HEK293 (cell line): ENCODE results near the gene SNUPN.
A peak's percentile ranks its signal among the peaks of the same experiment; 100 is the strongest.

Experiments used
- EGR2 ChIP-seq: fragments of 450-650 bp; formaldehyde crosslinking; IDR thresholded peaks from 2 replicates; pipeline ENCODE4 v1.5.1; 2016; ENCODE audit warnings: low read depth, missing biosample characterization, missing genetic modification characterization
- HOXA7 ChIP-seq: sonication (generic); formaldehyde crosslinking; IDR thresholded peaks from 2 replicates; pipeline ENCODE4 v1.8.1; 2022; ENCODE audit warnings: missing genetic modification reagents, borderline replicate concordance
- RBAK ChIP-seq: fragments of 450-650 bp; formaldehyde crosslinking; IDR thresholded peaks from 2 replicates; pipeline ENCODE4 v1.5.1; 2016; ENCODE audit warnings: missing biosample characterization, missing genetic modification characterization
- SP3 ChIP-seq: fragments of 450-650 bp; formaldehyde crosslinking; IDR thresholded peaks from 2 replicates; pipeline ENCODE4 v1.5.1; 2016; ENCODE audit warnings: missing biosample characterization, missing genetic modification characterization
- YY1 ChIP-seq: fragments of 450-650 bp; formaldehyde crosslinking; IDR thresholded peaks from 2 replicates; pipeline ENCODE4 v1.5.1; 2018; ENCODE audit warnings: missing biosample characterization, missing genetic modification characterization
- ZNF174 ChIP-seq: fragments of 450-650 bp; formaldehyde crosslinking; IDR thresholded peaks from 2 replicates; pipeline ENCODE4 v1.5.0; 2017; ENCODE audit warnings: missing biosample characterization, mild to moderate bottlenecking, missing genetic modification characterization
- ZNF23 ChIP-seq: fragments of 450-650 bp; formaldehyde crosslinking; IDR thresholded peaks from 2 replicates; pipeline ENCODE4 v1.5.1; 2016; ENCODE audit warnings: missing biosample characterization, missing genetic modification characterization, borderline replicate concordance
- ZNF501 ChIP-seq: fragments of 450-650 bp; formaldehyde crosslinking; IDR thresholded peaks from 2 replicates; pipeline ENCODE4 v1.5.1; 2016; ENCODE audit warnings: missing biosample characterization, missing genetic modification characterization
- ZNF555 ChIP-seq: fragments of 450-650 bp; formaldehyde crosslinking; conservative IDR thresholded peaks from 2 replicates; pipeline ENCODE4 v1.5.1; 2017; ENCODE audit warnings: missing biosample characterization, mild to moderate bottlenecking, missing genetic modification characterization, inconsistent platforms
- ZNF585B ChIP-seq: fragments of 450-650 bp; formaldehyde crosslinking; IDR thresholded peaks from 2 replicates; pipeline ENCODE4 v1.5.1; 2016; ENCODE audit warnings: missing biosample characterization, missing genetic modification characterization
- ZNF843 ChIP-seq: fragments of 450-650 bp; formaldehyde crosslinking; IDR thresholded peaks from 2 replicates; pipeline ENCODE4 v1.5.1; 2016; ENCODE audit warnings: missing biosample characterization, missing genetic modification characterization
- ZSCAN23 ChIP-seq: fragments of 450-650 bp; formaldehyde crosslinking; IDR thresholded peaks from 2 replicates; pipeline ENCODE4 v1.5.1; 2016; ENCODE audit warnings: missing biosample characterization, missing genetic modification characterization
- ZSCAN30 ChIP-seq: fragments of 450-650 bp; IDR thresholded peaks from 2 replicates; pipeline ENCODE4 v1.5.1; 2018; ENCODE audit warnings: missing biosample characterization, mild to moderate bottlenecking, missing genetic modification characterization, moderate library complexity
- TF ChIP-seq, protein P1 (sequence below): fragments of 450-650 bp; formaldehyde crosslinking; IDR thresholded peaks from 2 replicates; pipeline ENCODE4 v1.5.1; 2016; ENCODE audit warnings: missing biosample characterization, missing genetic modification characterization
- TF ChIP-seq, protein P2 (sequence below): fragments of 450-650 bp; formaldehyde crosslinking; IDR thresholded peaks from 2 replicates; pipeline ENCODE4 v1.5.1; 2017; ENCODE audit warnings: missing biosample characterization, missing genetic modification characterization
- TF ChIP-seq, protein P3 (sequence below): sonication (generic); formaldehyde crosslinking; IDR thresholded peaks from 2 replicates; pipeline ENCODE4 v1.8.1; 2022; ENCODE audit warnings: mild to moderate bottlenecking, moderate library complexity, missing genetic modification reagents
- TF ChIP-seq, protein P4 (sequence below): fragments of 450-650 bp; formaldehyde crosslinking; IDR thresholded peaks from 2 replicates; pipeline ENCODE4 v1.5.1; 2017; ENCODE audit warnings: missing biosample characterization, missing genetic modification characterization
- TF ChIP-seq, protein P5 (sequence below): fragments of 450-650 bp; formaldehyde crosslinking; IDR thresholded peaks from 2 replicates; pipeline ENCODE4 v1.5.1; 2016; ENCODE audit warnings: missing biosample characterization, missing genetic modification characterization
- TF ChIP-seq, protein P6 (sequence below): fragments of 450-650 bp; formaldehyde crosslinking; IDR thresholded peaks from 2 replicates; pipeline ENCODE4 v1.5.1; 2016; ENCODE audit warnings: missing biosample characterization, missing genetic modification characterization

The SNUPN gene

DNA sequence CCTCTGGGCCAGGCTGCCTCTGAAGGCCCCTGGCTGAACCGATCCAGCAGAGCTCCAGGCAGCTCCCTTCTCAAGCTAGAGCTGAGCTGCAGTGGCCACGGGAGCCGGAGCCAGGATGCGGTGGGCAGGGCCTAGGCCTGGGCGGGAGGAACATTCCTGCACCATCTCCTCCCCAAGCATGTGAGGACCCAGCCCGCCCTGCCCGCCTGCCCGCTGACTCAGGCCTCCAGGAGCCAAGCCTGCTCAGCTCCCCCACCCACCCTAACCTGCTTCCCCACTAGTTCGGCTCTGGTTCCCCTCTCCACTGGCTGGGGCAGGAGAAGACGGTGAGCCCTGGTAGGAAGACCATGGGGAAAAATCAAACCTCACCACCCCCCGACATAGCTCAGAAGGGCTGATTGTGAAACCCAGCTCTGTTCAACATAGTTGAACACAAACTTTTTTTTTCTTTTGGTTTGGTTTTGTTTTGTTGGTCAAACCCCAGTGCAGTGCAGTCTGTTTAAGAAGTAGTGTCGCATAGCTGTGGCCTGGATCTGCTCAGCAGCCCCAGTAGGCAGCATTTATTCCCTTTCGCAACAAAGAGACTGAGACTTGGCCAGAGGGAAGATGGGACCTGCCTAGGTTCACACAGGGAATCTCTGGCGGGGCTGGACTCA, 35.7 kb upstream of the SNUPN start (continued):
- TF ChIP-seq, protein P1, sequence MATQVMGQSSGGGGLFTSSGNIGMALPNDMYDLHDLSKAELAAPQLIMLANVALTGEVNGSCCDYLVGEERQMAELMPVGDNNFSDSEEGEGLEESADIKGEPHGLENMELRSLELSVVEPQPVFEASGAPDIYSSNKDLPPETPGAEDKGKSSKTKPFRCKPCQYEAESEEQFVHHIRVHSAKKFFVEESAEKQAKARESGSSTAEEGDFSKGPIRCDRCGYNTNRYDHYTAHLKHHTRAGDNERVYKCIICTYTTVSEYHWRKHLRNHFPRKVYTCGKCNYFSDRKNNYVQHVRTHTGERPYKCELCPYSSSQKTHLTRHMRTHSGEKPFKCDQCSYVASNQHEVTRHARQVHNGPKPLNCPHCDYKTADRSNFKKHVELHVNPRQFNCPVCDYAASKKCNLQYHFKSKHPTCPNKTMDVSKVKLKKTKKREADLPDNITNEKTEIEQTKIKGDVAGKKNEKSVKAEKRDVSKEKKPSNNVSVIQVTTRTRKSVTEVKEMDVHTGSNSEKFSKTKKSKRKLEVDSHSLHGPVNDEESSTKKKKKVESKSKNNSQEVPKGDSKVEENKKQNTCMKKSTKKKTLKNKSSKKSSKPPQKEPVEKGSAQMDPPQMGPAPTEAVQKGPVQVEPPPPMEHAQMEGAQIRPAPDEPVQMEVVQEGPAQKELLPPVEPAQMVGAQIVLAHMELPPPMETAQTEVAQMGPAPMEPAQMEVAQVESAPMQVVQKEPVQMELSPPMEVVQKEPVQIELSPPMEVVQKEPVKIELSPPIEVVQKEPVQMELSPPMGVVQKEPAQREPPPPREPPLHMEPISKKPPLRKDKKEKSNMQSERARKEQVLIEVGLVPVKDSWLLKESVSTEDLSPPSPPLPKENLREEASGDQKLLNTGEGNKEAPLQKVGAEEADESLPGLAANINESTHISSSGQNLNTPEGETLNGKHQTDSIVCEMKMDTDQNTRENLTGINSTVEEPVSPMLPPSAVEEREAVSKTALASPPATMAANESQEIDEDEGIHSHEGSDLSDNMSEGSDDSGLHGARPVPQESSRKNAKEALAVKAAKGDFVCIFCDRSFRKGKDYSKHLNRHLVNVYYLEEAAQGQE, result no peak
- TF ChIP-seq ZNF174 (tag by site-specific recombination), result no peak
- TF ChIP-seq ZSCAN30 (tag by site-specific recombination), result no peak
- no peak for TF ChIP-seq RBAK (tag by site-specific recombination)
- TF ChIP-seq, protein P2, sequence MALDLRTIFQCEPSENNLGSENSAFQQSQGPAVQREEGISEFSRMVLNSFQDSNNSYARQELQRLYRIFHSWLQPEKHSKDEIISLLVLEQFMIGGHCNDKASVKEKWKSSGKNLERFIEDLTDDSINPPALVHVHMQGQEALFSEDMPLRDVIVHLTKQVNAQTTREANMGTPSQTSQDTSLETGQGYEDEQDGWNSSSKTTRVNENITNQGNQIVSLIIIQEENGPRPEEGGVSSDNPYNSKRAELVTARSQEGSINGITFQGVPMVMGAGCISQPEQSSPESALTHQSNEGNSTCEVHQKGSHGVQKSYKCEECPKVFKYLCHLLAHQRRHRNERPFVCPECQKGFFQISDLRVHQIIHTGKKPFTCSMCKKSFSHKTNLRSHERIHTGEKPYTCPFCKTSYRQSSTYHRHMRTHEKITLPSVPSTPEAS (tag by site-specific recombination), result no peak
- TF ChIP-seq HOXA7, result no peak
- no peak for TF ChIP-seq ZNF23 (tag by site-specific recombination)
- TF ChIP-seq, protein P3, sequence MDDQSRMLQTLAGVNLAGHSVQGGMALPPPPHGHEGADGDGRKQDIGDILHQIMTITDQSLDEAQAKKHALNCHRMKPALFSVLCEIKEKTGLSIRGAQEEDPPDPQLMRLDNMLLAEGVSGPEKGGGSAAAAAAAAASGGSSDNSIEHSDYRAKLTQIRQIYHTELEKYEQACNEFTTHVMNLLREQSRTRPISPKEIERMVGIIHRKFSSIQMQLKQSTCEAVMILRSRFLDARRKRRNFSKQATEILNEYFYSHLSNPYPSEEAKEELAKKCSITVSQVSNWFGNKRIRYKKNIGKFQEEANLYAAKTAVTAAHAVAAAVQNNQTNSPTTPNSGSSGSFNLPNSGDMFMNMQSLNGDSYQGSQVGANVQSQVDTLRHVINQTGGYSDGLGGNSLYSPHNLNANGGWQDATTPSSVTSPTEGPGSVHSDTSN (CRISPR knock-in tag), result no peak
- TF ChIP-seq, protein P4, sequence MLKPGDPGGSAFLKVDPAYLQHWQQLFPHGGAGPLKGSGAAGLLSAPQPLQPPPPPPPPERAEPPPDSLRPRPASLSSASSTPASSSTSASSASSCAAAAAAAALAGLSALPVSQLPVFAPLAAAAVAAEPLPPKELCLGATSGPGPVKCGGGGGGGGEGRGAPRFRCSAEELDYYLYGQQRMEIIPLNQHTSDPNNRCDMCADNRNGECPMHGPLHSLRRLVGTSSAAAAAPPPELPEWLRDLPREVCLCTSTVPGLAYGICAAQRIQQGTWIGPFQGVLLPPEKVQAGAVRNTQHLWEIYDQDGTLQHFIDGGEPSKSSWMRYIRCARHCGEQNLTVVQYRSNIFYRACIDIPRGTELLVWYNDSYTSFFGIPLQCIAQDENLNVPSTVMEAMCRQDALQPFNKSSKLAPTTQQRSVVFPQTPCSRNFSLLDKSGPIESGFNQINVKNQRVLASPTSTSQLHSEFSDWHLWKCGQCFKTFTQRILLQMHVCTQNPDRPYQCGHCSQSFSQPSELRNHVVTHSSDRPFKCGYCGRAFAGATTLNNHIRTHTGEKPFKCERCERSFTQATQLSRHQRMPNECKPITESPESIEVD, result no peak
- no peak for TF ChIP-seq EGR2 (tag by site-specific recombination)
- no peak for TF ChIP-seq ZSCAN23 (tag by site-specific recombination)
- TF ChIP-seq ZNF501 (tag by site-specific recombination), result no peak
- TF ChIP-seq, protein P5, sequence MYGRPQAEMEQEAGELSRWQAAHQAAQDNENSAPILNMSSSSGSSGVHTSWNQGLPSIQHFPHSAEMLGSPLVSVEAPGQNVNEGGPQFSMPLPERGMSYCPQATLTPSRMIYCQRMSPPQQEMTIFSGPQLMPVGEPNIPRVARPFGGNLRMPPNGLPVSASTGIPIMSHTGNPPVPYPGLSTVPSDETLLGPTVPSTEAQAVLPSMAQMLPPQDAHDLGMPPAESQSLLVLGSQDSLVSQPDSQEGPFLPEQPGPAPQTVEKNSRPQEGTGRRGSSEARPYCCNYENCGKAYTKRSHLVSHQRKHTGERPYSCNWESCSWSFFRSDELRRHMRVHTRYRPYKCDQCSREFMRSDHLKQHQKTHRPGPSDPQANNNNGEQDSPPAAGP (tag by site-specific recombination), result 0 out of 2 replicates have a peak, but pooled peaks have one; percentile 49
- TF ChIP-seq ZNF555, result no peak
- TF ChIP-seq SP3, result peak; percentile 40; the same call in 1 of the 2 replicates
- no peak for TF ChIP-seq ZNF843 (tag by site-specific recombination)
- no peak for TF ChIP-seq ZNF585B
- no peak for TF ChIP-seq YY1 (tag by site-specific recombination)
- TF ChIP-seq, protein P6, sequence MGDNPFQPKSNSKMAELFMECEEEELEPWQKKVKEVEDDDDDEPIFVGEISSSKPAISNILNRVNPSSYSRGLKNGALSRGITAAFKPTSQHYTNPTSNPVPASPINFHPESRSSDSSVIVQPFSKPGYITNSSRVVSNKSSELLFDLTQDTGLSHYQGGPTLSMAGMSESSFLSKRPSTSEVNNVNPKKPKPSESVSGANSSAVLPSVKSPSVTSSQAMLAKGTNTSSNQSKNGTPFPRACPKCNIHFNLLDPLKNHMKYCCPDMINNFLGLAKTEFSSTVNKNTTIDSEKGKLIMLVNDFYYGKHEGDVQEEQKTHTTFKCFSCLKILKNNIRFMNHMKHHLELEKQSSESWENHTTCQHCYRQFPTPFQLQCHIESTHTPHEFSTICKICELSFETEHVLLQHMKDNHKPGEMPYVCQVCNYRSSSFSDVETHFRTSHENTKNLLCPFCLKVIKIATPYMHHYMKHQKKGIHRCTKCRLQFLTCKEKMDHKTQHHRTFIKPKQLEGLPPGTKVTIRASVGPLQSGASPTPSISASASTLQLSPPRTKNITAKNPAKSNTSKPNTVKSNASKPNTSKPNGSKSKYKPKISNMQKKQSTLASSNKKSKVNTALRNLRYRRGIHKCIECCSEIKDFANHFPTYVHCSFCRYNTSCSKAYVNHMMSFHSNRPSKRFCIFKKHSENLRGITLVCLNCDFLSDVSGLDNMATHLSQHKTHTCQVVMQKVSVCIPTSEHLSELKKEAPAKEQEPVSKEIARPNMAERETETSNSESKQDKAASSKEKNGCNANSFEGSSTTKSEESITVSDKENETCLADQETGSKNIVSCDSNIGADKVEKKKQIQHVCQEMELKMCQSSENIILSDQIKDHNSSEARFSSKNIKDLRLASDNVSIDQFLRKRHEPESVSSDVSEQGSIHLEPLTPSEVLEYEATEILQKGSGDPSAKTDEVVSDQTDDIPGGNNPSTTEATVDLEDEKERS (tag by site-specific recombination), result no peak
